Effector CD4-positive, alpha-beta T cell (primary cell): Measurements from ENCODE around the gene CEP72.
A peak's percentile ranks its signal among the peaks of the same experiment; 100 is the strongest.
"Not testable (repeated sequence)": the region's sequence is repeated elsewhere in the genome, so short reads cannot be mapped to it uniquely, and the experiment has no call there.

Experiments
- DNase-seq: peaks from one replicate; pipeline ENCODE4 v3.0.0-alpha.2; 2020

CEP72 gene

GRCh38 chr5:686936-687335 is 74.8 kb downstream of the CEP72 start:
- DNase-seq = not testable (repeated sequence)

- DNase-seq = not testable (repeated sequence)
These were observed 76.3 kb downstream of the CEP72 start for GRCh38 chr5:688348-689010.

- not testable (repeated sequence) for DNase-seq
These were observed 78.2 kb downstream of the CEP72 start for GRCh38 chr5:690293-690692.

GRCh38 chr5:691049-691448 is 78.9 kb downstream of the CEP72 start:
- not testable (repeated sequence) for DNase-seq

GRCh38 chr5:691817-692528 is 79.8 kb downstream of the CEP72 start:
- no peak for DNase-seq

GRCh38 chr5:692529-693041 is 80.4 kb downstream of the CEP72 start:
- not testable (repeated sequence) for DNase-seq

- DNase-seq = peak; percentile 64
These were observed 81.3 kb downstream of the CEP72 start, which contains the start of gene TPPP for GRCh38 chr5:693271-694041. TSS of gene TPPP (minus strand) at chr5:693352. CDS start at chr5:678060, 15,292 bp downstream.

- not testable (repeated sequence) for DNase-seq
These were observed 81.9 kb downstream of the CEP72 start for GRCh38 chr5:694042-694431.

GRCh38 chr5:695475-695874 is 83.3 kb downstream of the CEP72 start:
- not testable (repeated sequence) for DNase-seq

- not testable (repeated sequence) for DNase-seq
These were observed 84.1 kb downstream of the CEP72 start for GRCh38 chr5:696191-696590.

GRCh38 chr5:696753-697702 is 84.9 kb downstream of the CEP72 start:
- DNase-seq = not testable (repeated sequence)
